GM12865 (cell line): ENCODE results near the gene SPEF2.
A peak's percentile ranks its signal among the peaks of the same experiment; 100 is the strongest.

Experiments
- DNase-seq: peaks from one replicate; pipeline ENCODE4 v3.0.0; 2010; ENCODE audit warnings: low read depth
- H3K4me3 ChIP-seq: 2 replicates; pipeline ENCODE4 v1.5.1; 2011; ENCODE audit warnings: mild to moderate bottlenecking, low read depth, low read length, control low read depth
- TF ChIP-seq, protein P1 (sequence below): IDR thresholded peaks from 2 replicates; pipeline ENCODE4 v1.5.1; 2011; ENCODE audit warnings: low read length, control low read depth, low read depth, inconsistent platforms; ENCODE audit not compliant: insufficient read depth; ENCODE audit errors: missing control alignments

Gene SPEF2

GRCh38 chr5:35677878-35678277, 60.2 kb downstream of the SPEF2 start:
- no peak overlapping the region for H3K4me3 ChIP-seq
- TF ChIP-seq, protein P1, sequence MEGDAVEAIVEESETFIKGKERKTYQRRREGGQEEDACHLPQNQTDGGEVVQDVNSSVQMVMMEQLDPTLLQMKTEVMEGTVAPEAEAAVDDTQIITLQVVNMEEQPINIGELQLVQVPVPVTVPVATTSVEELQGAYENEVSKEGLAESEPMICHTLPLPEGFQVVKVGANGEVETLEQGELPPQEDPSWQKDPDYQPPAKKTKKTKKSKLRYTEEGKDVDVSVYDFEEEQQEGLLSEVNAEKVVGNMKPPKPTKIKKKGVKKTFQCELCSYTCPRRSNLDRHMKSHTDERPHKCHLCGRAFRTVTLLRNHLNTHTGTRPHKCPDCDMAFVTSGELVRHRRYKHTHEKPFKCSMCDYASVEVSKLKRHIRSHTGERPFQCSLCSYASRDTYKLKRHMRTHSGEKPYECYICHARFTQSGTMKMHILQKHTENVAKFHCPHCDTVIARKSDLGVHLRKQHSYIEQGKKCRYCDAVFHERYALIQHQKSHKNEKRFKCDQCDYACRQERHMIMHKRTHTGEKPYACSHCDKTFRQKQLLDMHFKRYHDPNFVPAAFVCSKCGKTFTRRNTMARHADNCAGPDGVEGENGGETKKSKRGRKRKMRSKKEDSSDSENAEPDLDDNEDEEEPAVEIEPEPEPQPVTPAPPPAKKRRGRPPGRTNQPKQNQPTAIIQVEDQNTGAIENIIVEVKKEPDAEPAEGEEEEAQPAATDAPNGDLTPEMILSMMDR: no peak
- DNase-seq: no peak

DNA sequence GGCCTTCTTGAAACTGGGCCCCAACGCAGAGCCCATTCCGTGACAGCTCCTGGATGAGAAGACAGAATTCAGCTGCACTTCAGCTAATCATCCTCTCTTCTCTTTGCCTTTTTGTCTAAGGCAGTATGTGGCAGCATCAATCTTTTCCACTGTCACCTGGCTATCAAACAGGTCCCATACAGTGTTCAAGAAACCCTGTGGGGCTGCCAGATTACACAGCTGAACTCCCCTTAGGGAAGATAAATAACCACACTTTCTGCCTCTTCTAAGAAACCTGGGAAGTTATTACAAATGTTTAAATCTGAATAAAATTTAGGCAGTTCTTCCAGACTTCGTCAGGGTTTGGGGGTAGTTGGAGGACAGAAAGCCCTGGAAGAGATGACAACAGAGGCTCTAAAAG, 61.0 kb downstream of the SPEF2 start:
- TF ChIP-seq, protein P1: no peak
- no peak for DNase-seq
- no peak overlapping the region for H3K4me3 ChIP-seq

GRCh38 chr5:35679357-35679756, 61.7 kb downstream of the SPEF2 start:
- no peak overlapping the region for H3K4me3 ChIP-seq
- peak; percentile 20 for DNase-seq
- TF ChIP-seq, protein P1: no peak

DNA sequence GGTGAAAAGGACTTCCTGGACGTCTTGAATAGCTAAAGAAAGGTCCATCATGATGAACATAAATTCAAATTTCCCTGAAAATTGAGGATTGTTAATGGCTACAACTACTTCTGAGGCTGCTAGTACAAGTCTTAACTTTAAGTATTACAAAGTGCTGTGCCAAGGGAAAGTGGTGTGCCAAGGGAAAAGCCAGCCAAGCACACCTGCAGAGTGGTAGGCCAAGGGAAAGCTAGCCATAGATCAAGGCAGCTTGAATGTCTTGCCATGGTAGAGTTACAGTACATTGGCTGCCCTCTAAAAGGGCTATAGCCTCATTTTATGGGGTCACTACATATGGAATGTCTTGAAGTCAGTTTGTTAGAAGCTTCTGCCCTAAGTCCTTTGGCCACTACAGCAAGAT, 64.2 kb downstream of the SPEF2 start:
- no peak overlapping the region for H3K4me3 ChIP-seq
- DNase-seq: no peak
- TF ChIP-seq, protein P1: no peak

DNA sequence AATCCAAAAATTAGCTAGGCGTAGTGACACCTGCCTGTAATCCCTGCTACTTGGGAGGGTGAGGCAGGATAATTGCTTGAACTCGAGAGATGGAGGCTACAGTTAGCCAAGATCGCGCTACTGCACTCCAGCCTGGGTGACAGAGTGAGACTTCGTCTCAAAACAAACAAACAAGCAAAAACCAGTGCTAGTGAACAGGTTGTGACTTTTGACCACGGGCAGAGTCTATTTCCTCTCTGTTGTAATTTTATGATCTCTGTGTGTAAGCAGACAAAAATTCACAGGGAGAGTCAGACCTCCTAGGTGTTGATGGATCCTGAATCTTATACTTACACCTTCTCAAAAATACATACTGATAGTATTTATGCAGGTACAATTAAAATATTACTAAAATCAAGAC, 65.8 kb downstream of the SPEF2 start:
- H3K4me3 ChIP-seq: no peak overlapping the region
- TF ChIP-seq, protein P1: no peak
- DNase-seq: no peak

DNA sequence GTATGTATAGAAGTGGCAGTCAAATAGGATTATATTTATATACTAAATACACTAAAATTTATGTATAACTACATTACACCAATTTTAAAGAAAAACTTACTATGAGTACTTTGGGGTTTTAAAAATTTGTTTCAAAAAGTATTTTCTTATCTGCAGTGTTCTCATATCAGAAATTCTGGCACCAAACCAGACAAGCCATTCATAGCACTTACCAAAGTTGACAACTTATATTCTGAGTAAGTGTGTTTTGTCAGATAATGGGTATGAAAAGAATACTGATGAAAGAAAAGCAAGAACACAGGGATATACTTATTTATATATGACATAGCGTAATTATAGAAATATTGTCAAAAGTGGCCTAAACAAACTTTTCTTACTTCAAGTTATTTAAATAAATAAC, 67.5 kb downstream of the SPEF2 start:
- TF ChIP-seq, protein P1: no peak
- no peak overlapping the region for H3K4me3 ChIP-seq
- no peak for DNase-seq

DNA sequence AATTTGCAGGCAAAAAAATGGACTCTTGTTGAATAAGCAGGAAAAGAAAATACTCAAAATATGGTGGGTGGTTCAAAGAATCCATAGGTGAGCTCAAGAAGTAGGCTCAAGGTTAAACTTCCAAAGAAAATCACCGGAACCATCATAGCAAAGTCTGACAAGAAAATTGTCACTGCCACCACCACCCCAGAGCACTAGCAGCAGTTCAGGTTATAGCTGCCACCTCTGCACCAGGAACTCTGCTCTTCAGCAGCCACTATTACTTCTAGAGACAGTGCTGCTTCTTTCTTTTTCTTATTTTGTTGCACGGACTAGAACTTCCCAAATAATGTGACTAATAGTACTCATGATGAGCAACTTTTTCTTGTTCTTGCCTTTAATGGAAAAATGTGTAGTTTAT, 70.3 kb downstream of the SPEF2 start:
- no peak for DNase-seq
- H3K4me3 ChIP-seq: no peak overlapping the region
- TF ChIP-seq, protein P1: no peak
